Activated CD4-positive, CD25-positive, alpha-beta regulatory T cell (primary cell): Measurements from ENCODE around the gene RNF212.

ENCODE experiments used
- DNase-seq, 4 experiments: peaks; one replicate each; lab custom pipeline; 2025; lab: John Stamatoyannopoulos, UW

RNF212 gene

GRCh38 chr4:1115528-1116293 is 2.3 kb upstream of the RNF212 start:
- no peak for DNase-seq

- DNase-seq, result no peak
Measured at GRCh38 chr4:1112821-1113182, 562 bp downstream of the RNF212 start.

GRCh38 chr4:1112174-1112820 is 1.1 kb downstream of the RNF212 start:
- DNase-seq, result no peak

- no peak for DNase-seq
Measured at GRCh38 chr4:1111259-1111809, 2.0 kb downstream of the RNF212 start.

GRCh38 chr4:1109898-1110506 is 3.4 kb downstream of the RNF212 start:
- DNase-seq, result no peak

- no peak for DNase-seq
Measured at GRCh38 chr4:1109333-1109732, 4.0 kb downstream of the RNF212 start.

- DNase-seq, result no peak
Measured at GRCh38 chr4:1105662-1106061, 7.7 kb downstream of the RNF212 start.

- DNase-seq, result no peak
Measured at GRCh38 chr4:1105067-1105466, 8.3 kb downstream of the RNF212 start.

- DNase-seq, result no peak
Measured at GRCh38 chr4:1104647-1105046, 8.7 kb downstream of the RNF212 start.

- DNase-seq, result no peak
Measured at GRCh38 chr4:1099684-1100335, 13.6 kb downstream of the RNF212 start.

- no peak for DNase-seq
Measured at GRCh38 chr4:1099270-1099669, 14.1 kb downstream of the RNF212 start.

- no peak for DNase-seq
Measured at GRCh38 chr4:1098311-1098925, 14.9 kb downstream of the RNF212 start.

GRCh38 chr4:1097553-1097952 is 15.8 kb downstream of the RNF212 start:
- no peak for DNase-seq

GRCh38 chr4:1096841-1097240 is 16.5 kb downstream of the RNF212 start:
- DNase-seq, result no peak

GRCh38 chr4:1094336-1094690 is 19.1 kb downstream of the RNF212 start:
- DNase-seq, result no peak

- DNase-seq, result no peak
Measured at GRCh38 chr4:1093391-1094335, 19.7 kb downstream of the RNF212 start.

- DNase-seq, result no peak
Measured at GRCh38 chr4:1092983-1093361, 20.4 kb downstream of the RNF212 start.

- DNase-seq, result no peak
Measured at GRCh38 chr4:1092026-1092982, 21.1 kb downstream of the RNF212 start.

- no peak for DNase-seq
Measured at GRCh38 chr4:1091561-1091995, 21.8 kb downstream of the RNF212 start.
